ENCODE results near the gene FBXL19. TPM values are rescaled to one million over a fixed set of nuclear protein-coding genes. Genes with fewer than 3 reads are reported as not detected.

Gene FBXL19
- total RNA-seq, 1 experiment from 2014 or later: 84.3 TPM

DNA sequence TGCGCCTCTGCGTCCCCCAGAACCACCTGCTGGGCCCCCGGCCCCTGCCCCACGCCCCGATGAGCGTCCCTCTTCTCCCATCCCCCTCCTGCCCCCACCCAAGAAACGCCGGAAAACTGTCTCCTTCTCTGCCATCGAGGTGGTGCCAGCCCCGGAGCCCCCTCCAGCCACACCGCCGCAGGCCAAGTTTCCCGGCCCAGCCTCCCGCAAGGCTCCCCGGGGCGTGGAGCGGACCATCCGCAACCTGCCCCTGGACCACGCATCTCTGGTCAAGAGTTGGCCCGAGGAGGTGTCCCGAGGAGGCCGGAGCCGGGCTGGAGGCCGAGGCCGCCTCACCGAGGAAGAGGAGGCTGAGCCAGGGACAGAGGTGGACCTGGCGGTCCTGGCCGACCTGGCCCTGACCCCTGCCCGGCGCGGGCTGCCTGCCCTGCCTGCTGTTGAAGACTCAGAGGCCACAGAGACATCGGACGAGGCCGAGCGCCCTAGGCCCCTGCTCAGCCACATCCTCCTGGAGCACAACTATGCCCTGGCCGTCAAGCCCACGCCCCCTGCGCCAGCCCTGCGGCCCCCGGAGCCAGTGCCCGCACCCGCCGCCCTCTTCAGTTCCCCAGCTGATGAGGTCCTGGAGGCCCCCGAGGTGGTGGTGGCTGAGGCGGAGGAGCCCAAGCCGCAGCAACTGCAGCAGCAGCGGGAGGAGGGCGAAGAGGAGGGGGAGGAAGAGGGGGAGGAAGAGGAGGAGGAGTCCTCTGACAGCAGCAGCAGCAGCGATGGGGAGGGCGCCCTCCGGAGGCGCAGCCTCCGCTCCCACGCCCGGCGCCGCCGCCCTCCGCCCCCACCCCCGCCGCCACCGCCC is 56.0 kb downstream of the FBXL19 start:
- CTCF ChIA-PET: no interaction called here
- ATAC-seq (peak; percentile 11; the same call in 1 of the 2 replicates), DNase-seq (ENCODE audit: low spot score) (no peak)
- no peaks in the 10 kb centered on the region for H3K4me1 Mint-ChIP-seq
- H3K4me3 Mint-ChIP-seq: no peak overlapping the region
- no peaks in the 10 kb centered on the region for H3K9me3 Mint-ChIP-seq
- H3K27ac Mint-ChIP-seq: no peak overlapping the region
- no peak for TF ChIP-seq NR1H2 (CRISPR knock-in tag; IDR thresholded peaks at IDR 0.05)
- peak; percentile 87 for TF ChIP-seq ZNF263 (CRISPR knock-in tag; IDR thresholded peaks at IDR 0.05; ENCODE audit: low read depth)
- POLR2A ChIA-PET: no interaction called here
- H3K27me3 Mint-ChIP-seq (ENCODE audit: low read depth): peaks cover 2% of the 10 kb centered on the region; the same call in 1 of the 2 replicates
- H3K36me3 Mint-ChIP-seq: peaks cover 37% of the 10 kb centered on the region

GRCh38 chr16:30980023-30980371 is 56.6 kb downstream of the FBXL19 start:
- POLR2A ChIA-PET: no interaction called here
- Mint-ChIP-seq H3K27me3 (ENCODE audit: low read depth) (peaks cover 2% of the 10 kb centered on the region; the same call in 1 of the 2 replicates), H3K4me3 (no peak overlapping the region), H3K4me1 (no peaks in the 10 kb centered on the region), H3K9me3 (no peaks in the 10 kb centered on the region), H3K27ac (no peak overlapping the region), H3K36me3 (peaks cover 35% of the 10 kb centered on the region)
- CTCF ChIA-PET: no interaction called here
- no peak for ATAC-seq
- DNase-seq (ENCODE audit: low spot score): no peak
- TF ChIP-seq ZNF219 (CRISPR knock-in tag; IDR thresholded peaks at IDR 0.05; ENCODE audit: borderline replicate concordance): no peak
- no peak for TF ChIP-seq CBFB (CRISPR knock-in tag; IDR thresholded peaks at IDR 0.05; ENCODE audit: low read depth)
- no peak for TF ChIP-seq USF2 (CRISPR knock-in tag; IDR thresholded peaks at IDR 0.05)
- no peak for TF ChIP-seq ELF4 (CRISPR knock-in tag; IDR thresholded peaks at IDR 0.05; ENCODE audit: low read depth)
- TF ChIP-seq, protein P1, sequence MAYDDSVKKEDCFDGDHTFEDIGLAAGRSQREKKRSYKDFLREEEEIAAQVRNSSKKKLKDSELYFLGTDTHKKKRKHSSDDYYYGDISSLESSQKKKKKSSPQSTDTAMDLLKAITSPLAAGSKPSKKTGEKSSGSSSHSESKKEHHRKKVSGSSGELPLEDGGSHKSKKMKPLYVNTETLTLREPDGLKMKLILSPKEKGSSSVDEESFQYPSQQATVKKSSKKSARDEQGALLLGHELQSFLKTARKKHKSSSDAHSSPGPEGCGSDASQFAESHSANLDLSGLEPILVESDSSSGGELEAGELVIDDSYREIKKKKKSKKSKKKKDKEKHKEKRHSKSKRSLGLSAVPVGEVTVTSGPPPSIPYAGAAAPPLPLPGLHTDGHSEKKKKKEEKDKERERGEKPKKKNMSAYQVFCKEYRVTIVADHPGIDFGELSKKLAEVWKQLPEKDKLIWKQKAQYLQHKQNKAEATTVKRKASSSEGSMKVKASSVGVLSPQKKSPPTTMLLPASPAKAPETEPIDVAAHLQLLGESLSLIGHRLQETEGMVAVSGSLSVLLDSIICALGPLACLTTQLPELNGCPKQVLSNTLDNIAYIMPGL (CRISPR knock-in tag; IDR thresholded peaks at IDR 0.05): no peak
- TF ChIP-seq, protein P2, sequence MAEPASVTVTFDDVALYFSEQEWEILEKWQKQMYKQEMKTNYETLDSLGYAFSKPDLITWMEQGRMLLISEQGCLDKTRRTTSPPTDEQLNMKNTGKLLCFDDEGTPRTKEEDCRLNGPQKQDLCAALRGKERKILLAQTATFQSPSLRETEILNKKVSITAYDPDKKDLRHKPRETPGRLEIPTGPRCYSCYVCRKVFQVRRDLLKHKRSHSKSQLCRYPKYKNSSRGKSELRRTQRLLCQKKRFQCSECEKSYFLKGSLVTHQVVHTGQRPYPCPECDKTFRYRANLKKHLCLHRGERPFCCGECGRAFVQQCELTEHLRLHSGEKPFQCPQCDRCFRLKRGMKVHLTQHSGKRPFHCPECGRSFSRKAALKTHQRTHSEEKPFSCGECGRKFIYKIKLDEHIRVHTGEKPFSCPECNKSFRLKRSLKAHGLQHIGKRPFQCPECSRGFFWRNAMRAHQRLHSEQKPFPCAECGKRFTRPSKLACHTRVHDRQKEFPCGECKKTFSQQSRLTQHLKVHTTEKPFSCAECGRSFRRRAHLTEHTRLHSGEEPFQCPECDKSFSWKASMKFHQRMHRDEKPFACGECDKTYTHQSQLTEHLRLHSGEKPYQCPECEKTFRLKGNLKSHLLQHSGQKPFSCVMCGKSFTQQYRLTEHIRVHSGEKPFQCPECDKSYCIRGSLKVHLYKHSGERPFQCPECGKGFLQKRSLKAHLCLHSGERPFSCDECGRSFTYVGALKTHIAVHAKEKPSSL (CRISPR knock-in tag; conservative IDR thresholded peaks at IDR 0.05): no peak
- TF ChIP-seq ZBTB43 (CRISPR knock-in tag; IDR thresholded peaks at IDR 0.05): no peak
- TF ChIP-seq JUN (CRISPR knock-in tag; IDR thresholded peaks at IDR 0.05): no peak
- TF ChIP-seq ZNF416 (CRISPR knock-in tag; IDR thresholded peaks at IDR 0.05): no peak
- no peak for TF ChIP-seq CREB1 (CRISPR knock-in tag; IDR thresholded peaks at IDR 0.05)
- no peak for TF ChIP-seq USF1 (CRISPR knock-in tag; IDR thresholded peaks at IDR 0.05)

DNA sequence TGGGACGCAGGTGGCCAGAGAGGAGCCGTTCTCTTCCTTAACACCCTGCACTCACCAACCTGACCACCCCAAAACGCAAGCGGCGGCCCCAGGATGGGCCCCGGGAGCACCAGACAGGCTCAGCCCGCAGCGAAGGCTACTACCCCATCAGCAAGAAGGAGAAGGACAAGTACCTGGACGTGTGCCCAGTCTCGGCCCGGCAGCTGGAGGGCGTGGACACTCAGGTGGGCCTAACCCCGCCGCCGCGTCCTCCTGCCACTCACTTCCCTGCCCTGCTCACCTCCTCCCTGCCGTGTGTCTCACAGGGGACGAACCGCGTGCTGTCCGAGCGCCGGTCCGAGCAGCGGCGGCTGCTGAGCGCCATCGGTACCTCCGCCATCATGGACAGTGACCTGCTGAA is 57.1 kb downstream of the FBXL19 start:
- ChIA-PET POLR2A (no interaction called here), CTCF (no interaction called here)
- DNase-seq (ENCODE audit: low spot score) (no peak), ATAC-seq (no peak)
- Mint-ChIP-seq H3K27ac (no peak overlapping the region), H3K27me3 (ENCODE audit: low read depth) (peaks cover 2% of the 10 kb centered on the region; the same call in 1 of the 2 replicates), H3K9me3 (no peaks in the 10 kb centered on the region), H3K36me3 (peaks cover 34% of the 10 kb centered on the region), H3K4me1 (peaks cover 3% of the 10 kb centered on the region), H3K4me3 (no peak overlapping the region)
- TF ChIP-seq, protein P1 (CRISPR knock-in tag; IDR thresholded peaks at IDR 0.05): no peak
- TF ChIP-seq JUN (CRISPR knock-in tag; IDR thresholded peaks at IDR 0.05): no peak
- no peak for TF ChIP-seq AR (CRISPR knock-in tag; IDR thresholded peaks at IDR 0.05)
- TF ChIP-seq GTF2I (CRISPR knock-in tag; conservative IDR thresholded peaks at IDR 0.05): no peak
- no peak for TF ChIP-seq KAT7 (CRISPR knock-in tag; IDR thresholded peaks at IDR 0.05; ENCODE audit: borderline replicate concordance)
- TF ChIP-seq USF2 (CRISPR knock-in tag; IDR thresholded peaks at IDR 0.05): no peak
- TF ChIP-seq ATF3 (CRISPR knock-in tag; conservative IDR thresholded peaks at IDR 0.05): no peak

Measured in WTC11 (cell line).